ENCODE results near the gene LHFPL4. TPM values are rescaled to one million over a fixed set of nuclear protein-coding genes. Genes with fewer than 3 reads are reported as not detected.

Gene LHFPL4
- total RNA-seq, 3 donors from 2014 or later: not detected

GRCh38 chr3:9536212-9536611 lies 17.4 kb downstream of the LHFPL4 start:
- H3K27ac ChIP-seq: no peak overlapping the region
- no peaks in the 10 kb centered on the region for H3K36me3 ChIP-seq
- no peaks in the 10 kb centered on the region for H3K4me1 ChIP-seq
- TF ChIP-seq POLR2A (IDR thresholded peaks at IDR 0.05): no peak
- intact Hi-C loops (cut with DNase I; ENCODE audit: low total_unique reads): no loop called here
- H3K9me3 ChIP-seq: no peaks in the 10 kb centered on the region
- peaks cover 0 to 4% of the 10 kb centered on the region in 2 donors for H3K27me3 ChIP-seq
- DNase-seq (ENCODE audit: low spot score in 2 of 2): no peak
- H3K4me3 ChIP-seq: no peak overlapping the region

- no peaks in the 10 kb centered on the region for H3K36me3 ChIP-seq
Observed at GRCh38 chr3:9534429-9534828, 19.2 kb downstream of the LHFPL4 start.

GRCh38 chr3:9525078-9525477 lies 28.5 kb downstream of the LHFPL4 start:
- Histone ChIP-seq H3K36me3 (no peaks in the 10 kb centered on the region), H3K4me1 (no peaks in the 10 kb centered on the region), H3K4me3 (no peak overlapping the region), H3K9me3 (no peaks in the 10 kb centered on the region), H3K27me3 (no peaks in the 10 kb centered on the region), H3K27ac (no peak overlapping the region)
- no peak for DNase-seq (ENCODE audit: low spot score in 2 of 2)
- TF ChIP-seq POLR2A (IDR thresholded peaks at IDR 0.05): no peak
- TF ChIP-seq CTCF (IDR thresholded peaks at IDR 0.05): no peak
- TF ChIP-seq POLR2AphosphoS5 (IDR thresholded peaks at IDR 0.05): no peak
- intact Hi-C loops (cut with DNase I; ENCODE audit: low total_unique reads): no loop called here

More at GRCh38 chr3:9534429-9534828, 19.2 kb downstream of the LHFPL4 start:
- no peak for TF ChIP-seq CTCF (IDR thresholded peaks at IDR 0.05)
- no peak for TF ChIP-seq POLR2A (IDR thresholded peaks at IDR 0.05)
- TF ChIP-seq POLR2AphosphoS5 (IDR thresholded peaks at IDR 0.05): no peak
- H3K27ac ChIP-seq: no peak overlapping the region
- H3K4me1 ChIP-seq: no peaks in the 10 kb centered on the region
- intact Hi-C loops (cut with DNase I; ENCODE audit: low total_unique reads): no loop called here
- peaks cover 0 to 4% of the 10 kb centered on the region in 2 donors for H3K27me3 ChIP-seq
- no peak for DNase-seq (ENCODE audit: low spot score in 2 of 2)
- no peak overlapping the region for H3K4me3 ChIP-seq
- H3K9me3 ChIP-seq: no peaks in the 10 kb centered on the region

GRCh38 chr3:9514956-9515355 lies 38.7 kb downstream of the LHFPL4 start:
- H3K27me3 ChIP-seq: peaks cover 0 to 8% of the 10 kb centered on the region in 2 donors
- H3K4me1 ChIP-seq: no peaks in the 10 kb centered on the region
- H3K36me3 ChIP-seq: no peaks in the 10 kb centered on the region
- intact Hi-C loops (cut with DNase I; ENCODE audit: low total_unique reads): no loop called here
- H3K9me3 ChIP-seq: no peaks in the 10 kb centered on the region
- TF ChIP-seq POLR2AphosphoS5 (IDR thresholded peaks at IDR 0.05): no peak
- no peak for TF ChIP-seq POLR2A (IDR thresholded peaks at IDR 0.05)
- no peak for TF ChIP-seq CTCF (IDR thresholded peaks at IDR 0.05)
- H3K4me3 ChIP-seq: no peak overlapping the region
- no peak for DNase-seq (ENCODE audit: low spot score in 2 of 2)
- H3K27ac ChIP-seq: no peak overlapping the region

- H3K4me1 ChIP-seq: no peaks in the 10 kb centered on the region
- DNase-seq (ENCODE audit: low spot score in 2 of 2): no peak
- H3K4me3 ChIP-seq: no peak overlapping the region
- H3K9me3 ChIP-seq: no peaks in the 10 kb centered on the region
- intact Hi-C loops (cut with DNase I; ENCODE audit: low total_unique reads): no loop called here
- peaks cover 0 to 14% of the 10 kb centered on the region in 2 donors for H3K27me3 ChIP-seq
- H3K36me3 ChIP-seq: no peaks in the 10 kb centered on the region
- H3K27ac ChIP-seq: no peak overlapping the region
- TF ChIP-seq POLR2AphosphoS5 (IDR thresholded peaks at IDR 0.05) (no peak), POLR2A (IDR thresholded peaks at IDR 0.05) (no peak), CTCF (IDR thresholded peaks at IDR 0.05) (no peak)
Observed at GRCh38 chr3:9514306-9514705, 39.3 kb downstream of the LHFPL4 start.

All from breast epithelium (tissue), 4 donors.